Activated CD8-positive, alpha-beta memory T cell treated with anti-CD3 and anti-CD28 coated beads, Interleukin-2, amount 50 U/mL, for 24 hours (primary cell): ENCODE data around the gene BRPF3.

Experiments used
- DNase-seq: peaks from one replicate; pipeline ENCODE4 v3.0.0-alpha.2; 2020; ENCODE audit errors: extremely low read depth

Gene BRPF3

DNA sequence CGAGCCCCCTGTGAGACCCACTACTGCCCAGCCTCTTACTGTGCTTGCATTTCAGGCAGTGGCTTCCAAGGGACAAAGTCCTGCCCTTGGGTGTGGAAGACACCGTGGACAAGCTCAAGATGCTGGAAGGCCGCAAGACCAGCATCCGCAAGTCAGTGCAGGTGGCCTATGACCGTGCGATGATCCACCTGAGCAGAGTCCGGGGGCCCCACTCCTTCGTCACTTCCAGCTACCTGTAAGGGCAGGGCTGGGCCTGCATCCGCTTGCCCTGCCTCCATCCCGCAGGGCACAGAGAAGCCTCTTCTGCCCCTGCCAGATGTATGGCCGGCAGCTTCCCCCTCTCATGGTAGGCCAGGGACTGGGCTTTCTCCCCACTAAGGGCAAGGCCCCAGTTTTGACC, 33.8 kb downstream of the BRPF3 start:
- no peak for DNase-seq

DNA sequence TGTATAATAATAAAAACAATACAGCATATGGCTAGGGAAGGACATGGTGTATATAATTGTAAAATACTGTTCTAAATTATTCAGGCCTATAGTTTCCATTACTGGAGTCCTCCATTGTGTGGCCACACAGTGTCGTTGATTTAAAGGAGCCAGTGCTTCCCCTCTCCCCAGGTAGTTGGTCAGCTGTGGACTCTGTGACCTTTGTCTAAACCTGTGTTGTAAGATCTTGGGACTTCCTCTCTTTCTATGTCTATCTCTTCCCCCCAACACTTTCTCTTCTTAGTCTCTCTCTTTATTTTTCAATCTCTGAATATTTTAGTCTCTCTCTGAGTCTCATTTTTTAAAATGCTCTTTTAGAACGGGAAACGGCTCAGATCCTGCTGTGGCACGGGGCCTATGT, 35.6 kb downstream of the BRPF3 start:
- DNase-seq: no peak

DNA sequence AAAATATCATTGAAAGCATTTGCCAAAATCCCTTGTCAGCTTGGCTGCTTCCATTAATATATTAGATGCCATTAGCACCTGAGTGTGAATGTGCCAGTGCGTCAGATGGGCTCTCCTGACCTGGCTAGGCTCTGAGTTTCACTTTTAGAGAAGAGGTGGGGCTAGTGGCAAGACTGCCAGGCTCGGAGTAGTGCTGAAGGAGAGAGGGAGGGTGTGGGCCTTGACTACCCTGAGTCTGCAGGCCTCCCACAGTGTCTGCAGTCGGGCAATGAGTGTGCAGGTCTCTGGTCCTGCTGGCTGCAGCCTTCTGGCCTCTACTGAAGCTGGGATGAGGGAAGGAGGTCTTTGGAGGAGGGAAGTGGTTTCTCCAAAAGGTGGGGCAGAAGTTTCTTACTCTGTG, 38.8 kb downstream of the BRPF3 start:
- no peak for DNase-seq

- no peak for DNase-seq
These were observed 39.3 kb downstream of the BRPF3 start for GRCh38 chr6:36235862-36236261.

- DNase-seq: no peak
These were observed 43.2 kb downstream of the BRPF3 start for GRCh38 chr6:36239774-36240173.

DNA sequence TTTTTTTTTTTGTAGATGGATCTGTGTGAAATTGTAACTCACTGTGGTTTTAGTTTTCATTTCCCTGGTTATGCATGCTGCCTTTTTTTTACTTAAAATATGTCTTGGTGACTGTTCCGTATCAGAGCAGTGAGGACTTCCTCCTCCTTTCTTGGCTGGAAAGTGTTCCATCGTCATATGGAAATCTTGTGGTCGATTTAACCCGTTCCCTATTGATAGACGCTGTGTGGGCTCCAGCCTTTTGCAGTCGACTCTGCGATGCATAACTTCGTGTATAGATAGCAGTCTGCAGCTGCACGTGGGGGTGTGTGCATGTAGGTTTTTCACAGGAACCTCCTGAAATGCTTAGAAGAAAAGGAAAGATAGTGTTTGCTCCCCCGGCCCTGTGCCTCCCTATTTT, 45.2 kb downstream of the BRPF3 start:
- DNase-seq: no peak

DNA sequence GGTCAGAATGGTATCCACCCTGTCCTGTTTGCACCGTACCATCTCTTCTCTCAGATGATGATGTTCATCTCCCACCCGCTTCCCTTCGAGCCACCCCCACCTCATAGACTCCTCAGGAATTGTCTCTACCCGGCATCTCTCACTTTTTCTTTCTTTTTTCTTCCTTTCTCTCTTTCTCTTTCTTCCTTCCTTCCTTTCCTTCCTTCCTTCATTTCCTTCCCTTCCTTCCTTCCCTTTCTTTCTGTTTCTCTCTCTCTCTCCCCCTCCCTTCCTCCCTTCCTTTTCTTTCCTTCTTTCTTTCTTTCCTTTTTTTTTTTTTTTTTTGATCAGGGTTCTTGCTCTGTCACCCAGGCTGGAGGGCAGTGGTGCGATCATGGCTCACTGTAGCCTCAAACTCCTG, 45.6 kb downstream of the BRPF3 start:
- no peak for DNase-seq

GRCh38 chr6:36242626-36243025, 46.1 kb downstream of the BRPF3 start:
- DNase-seq: no peak

DNA sequence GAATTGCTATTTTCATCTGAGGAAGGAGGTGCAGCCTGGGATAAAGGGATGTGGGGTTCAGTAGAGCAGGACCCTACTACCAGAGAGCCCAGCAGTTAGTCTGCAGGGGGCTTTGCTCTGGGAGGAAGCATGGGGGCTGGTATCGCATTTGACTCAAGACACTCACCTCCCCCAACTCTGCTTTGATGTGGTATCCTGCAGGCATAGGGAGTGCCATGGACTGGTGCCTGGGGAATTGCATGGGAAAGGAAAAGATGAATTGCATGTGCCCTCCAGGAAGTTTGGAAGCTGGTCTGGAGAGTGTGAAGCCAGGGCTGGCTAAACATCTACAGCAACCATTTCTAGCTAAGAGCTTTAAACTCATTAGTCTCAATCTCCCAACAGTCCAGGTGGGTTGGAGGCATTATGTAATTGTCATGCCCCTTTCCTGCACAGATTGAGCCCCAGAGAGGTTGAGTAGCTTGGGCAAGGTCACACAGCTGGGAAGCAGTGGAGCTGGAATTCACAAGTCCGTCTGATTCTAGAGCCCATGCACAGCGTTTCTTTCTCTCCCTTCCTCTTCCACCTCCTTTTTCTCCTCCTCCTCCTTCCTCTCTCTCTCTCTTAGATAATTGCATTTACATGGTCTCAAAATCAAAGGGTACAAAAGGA, 47.1 kb downstream of the BRPF3 start:
- no peak for DNase-seq

DNA sequence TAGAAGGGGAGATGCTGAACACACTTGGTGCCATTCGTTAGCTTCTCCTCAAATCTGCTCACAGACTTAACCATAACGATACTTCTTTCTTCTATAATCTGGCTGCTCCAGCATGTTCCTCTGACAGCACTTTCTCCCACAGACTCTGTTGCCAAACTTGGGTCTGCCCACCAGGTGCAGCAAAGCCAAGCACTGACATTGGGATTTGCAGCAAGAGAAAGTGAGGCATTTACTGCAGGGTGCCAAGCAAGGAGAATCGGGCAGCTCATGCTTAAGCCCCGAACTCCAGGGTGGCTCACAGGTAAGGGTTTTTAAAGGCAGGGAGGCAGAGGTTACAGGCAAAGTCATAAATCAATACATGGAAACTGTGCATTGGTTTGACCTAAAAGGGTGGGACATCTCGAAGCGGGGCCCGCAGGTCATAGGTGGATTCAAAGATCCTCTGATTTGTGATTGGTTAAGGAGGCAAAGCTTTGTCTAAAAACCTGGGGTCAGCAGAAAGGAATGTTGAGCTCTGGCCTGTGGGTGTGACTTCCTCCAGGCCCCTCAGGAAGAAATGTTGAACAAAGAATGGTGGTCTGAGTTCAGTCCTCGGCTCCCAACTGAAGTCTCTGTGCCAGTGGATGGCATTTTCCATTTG, 48.2 kb downstream of the BRPF3 start:
- DNase-seq: no peak

GRCh38 chr6:36245572-36246061, 49.1 kb downstream of the BRPF3 start:
- no peak for DNase-seq

DNA sequence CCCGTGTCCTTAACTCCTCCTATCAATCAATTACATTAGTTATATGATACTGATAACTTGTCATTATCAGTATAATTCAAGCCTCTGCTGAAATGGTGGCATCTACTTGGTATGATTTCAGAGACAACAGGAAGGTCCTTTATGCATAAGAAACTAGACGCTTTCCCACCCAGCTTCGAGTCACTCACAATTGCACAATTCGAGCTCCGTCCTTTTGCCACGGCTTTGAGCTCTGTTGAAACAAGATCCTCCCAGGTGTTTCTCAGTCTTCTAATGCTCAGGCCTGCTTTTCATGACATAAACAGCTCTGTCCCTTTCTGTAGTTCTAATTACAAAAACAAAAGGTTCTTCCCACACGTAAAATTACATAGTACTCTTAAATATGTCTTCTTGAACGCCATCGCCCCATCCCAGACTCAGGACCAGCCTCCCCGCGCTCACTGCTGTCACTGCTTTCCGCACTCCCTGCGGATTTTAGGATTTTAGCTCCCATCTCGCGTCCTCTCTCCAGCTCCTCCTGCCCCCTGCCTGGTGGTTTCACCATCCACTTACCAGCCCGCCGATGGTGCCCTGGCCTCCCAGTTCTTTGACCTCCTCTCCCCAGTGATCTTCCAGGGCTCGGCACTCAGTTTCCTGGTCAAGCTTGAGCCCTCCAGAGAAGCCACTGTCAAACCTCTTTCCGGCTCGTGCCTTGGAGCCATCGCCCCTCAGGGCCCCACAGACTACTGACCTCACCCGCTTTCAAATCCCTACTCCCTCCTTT, 50.1 kb downstream of the BRPF3 start:
- DNase-seq: no peak

DNA sequence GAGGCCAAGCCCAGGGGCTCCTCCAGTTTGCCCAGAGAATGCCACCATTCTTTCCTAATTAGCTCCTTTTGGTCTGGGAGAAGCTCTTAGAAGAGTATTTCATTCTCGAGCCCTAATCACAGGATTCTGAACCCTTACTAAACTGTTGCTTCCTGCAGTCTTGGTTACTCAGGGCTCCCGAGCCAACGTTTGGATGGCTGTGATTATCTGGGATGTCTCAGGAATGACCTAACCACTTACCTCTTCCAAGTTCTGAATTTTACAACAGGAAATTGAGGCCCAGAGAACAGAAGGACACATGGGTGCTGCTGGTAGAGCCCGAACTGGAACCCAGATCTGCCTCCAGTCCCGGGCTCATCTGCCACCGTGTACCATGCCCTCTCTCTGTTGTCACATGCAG, 51.1 kb downstream of the BRPF3 start:
- DNase-seq: no peak

- DNase-seq: no peak
These were observed 52.4 kb downstream of the BRPF3 start for GRCh38 chr6:36248980-36249379.

DNA sequence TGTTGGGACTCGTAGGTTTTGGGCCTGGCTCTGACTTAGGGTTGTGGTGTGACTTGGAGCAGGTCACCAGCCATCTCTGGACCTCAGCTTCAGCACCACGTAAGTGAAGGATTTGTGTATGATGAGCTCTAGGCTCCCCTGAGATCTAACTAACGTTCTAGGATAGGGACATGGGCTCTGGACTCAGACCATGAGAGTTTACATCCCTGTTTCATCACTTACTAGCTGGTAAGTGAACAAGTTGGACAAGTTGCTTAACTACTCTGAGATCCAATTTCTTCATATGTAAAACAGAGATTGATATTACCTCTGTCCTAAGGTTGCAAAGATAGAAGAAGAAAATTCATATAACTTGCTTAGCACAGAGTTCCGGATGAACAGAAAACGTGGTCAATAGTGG, 53.0 kb downstream of the BRPF3 start:
- DNase-seq: no peak

DNA sequence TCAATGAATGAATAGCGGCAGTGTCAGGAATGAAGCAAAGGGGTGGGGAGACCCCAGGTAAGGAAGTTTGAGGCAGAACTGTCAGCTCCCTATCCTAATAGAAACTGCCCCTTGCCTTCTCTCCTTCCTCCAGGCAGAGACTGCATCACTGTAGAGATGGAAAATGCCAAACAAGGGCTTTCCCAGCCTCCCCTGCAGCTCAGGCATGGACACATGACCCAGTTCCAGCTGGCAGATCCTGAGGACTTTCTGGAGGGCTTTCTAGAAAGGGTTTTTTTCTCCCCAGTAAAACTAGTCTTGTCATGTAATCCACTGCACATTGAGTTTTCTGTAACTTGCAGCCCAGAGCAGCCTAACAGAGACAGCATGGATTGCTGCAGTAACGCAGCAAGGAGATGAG, 55.5 kb downstream of the BRPF3 start:
- DNase-seq: no peak

DNA sequence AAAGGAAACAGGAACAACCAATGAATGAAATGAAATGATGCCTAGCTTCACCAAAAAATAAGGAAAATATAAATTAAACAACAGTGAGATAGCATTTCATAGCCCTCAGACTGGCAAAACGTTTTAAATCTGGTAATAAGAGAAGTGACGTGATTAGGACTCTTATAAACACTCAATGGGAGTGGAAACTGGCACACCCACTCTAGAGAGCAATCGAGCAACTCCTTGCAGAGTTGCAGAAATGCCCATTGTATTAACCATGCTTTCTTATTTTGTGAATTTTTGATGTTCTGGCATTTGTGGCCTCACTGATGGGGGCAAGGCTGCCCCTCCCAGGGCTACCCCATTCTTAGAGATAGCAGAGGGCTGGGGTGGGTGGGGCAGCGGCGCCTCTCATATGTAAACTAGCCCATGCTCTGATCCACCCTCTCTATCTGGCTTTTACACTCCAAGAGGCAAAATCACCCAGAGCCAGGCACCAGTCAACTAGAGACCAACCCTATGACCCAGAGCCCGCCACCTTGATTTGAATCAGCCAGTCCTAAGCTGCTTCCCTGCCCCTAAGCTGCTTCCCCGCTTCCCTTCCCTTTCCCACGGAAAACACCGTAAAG, 67.0 kb downstream of the BRPF3 start:
- no peak for DNase-seq

DNA sequence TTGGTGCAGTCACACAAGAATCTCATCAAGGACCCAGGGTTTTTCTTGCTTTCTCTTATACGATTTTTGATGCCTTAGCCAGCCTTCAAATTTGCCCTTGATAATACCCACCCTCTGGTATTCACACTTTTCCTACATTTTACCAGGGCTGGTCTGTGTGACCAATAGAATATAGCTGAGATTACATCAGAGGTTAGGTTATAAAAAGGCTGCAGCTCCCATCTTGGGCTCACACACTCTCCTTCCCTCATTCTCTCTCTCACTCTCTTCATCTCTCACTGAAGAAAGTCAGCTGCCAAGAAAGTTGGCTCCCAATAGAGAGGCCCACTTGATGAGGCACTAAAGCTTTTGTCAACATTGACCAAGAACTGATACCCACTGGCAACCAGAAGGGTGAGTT, 69.2 kb downstream of the BRPF3 start:
- no peak for DNase-seq

DNA sequence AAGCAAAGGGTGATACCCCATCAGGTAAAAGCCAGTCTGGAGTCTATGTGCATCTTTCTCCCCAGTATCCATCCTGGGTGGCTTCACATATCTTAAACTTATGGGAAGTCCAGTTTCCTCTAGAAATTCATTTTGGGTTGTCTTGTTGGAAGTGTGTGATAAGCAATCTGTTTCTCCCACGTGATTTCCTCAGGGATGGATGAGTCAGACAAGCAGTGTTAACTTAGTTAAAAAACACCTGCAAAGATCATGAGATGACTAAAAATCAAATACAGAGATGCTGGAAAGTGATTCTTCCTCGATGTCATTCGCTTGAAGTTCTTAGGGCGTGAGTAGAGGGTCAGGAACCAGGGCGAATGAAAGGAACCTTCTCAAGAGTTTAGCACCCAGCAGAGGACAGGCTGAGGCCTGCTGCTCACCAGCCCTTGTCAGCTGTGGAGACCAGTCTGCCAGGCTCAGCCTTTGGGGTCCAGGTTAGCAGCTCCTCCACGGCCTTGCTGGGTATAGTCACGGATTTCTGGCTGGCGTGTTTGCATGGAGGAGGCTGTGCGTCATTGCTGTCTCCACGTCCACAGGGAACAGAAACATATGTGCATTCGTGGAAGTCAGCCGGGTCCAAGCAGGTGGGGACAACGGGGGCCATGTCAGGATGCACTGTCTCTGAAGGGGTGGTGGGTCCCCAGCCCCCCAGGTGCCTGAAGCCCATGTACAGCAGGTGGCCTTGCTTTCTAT, 70.5 kb downstream of the BRPF3 start:
- DNase-seq: no peak

DNA sequence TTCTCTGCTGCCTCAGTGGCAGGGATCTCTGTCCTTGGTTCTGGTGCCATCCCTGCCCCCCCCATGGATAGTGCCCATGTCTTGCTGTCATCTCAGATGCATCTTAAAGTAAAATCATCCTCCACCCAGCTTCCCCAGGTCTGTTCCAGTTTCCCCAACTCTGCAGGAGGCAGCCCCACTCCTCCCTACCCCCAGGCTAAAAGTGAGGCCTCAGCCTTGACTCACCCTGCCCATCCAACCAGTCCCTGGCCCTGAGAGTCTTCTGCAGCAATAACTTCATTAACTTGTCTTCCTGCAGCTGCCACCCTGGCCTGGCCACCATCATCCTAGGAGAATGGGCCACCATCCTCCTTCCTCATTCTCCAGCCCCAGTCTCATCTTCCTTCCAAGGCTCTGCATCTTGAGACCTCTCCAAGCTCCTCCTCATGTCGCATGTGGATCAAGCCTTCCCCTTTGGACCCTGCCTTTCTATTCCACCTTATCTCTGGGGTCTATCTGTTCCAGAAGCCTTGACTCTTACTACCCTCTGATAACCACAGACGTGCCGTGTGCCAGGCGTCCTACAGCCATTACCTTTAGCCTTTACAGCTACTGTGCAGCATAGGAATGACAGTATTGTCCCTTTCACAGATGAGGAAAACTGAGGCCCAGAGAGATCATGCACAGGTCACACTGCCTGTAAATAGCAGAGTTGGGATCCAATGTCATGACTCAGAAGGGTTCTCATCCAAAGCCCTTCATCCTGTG, 71.4 kb downstream of the BRPF3 start:
- no peak for DNase-seq
